Cardiac fibroblast (primary cell): ENCODE data around the gene GNA12.

Experiments
- DNase-seq, 2 donors: peaks; one replicate each; pipeline versions ENCODE4 v3.0.0 to v3.0.0-alpha.2; 2010; ENCODE audit warnings: low read depth in 2 of 2
- H3K4me3 ChIP-seq, 2 donors: replicated peaks in 1 of 2; 1 replicate in 1 of 2; 2 replicates in 1 of 2; pipeline ENCODE4 v1.5.1; 2011; ENCODE audit warnings: low read depth in 2 of 2, low read length in 2 of 2, mild to moderate bottlenecking in 2 of 2, moderate library complexity in 1 of 2
- CTCF ChIP-seq: IDR thresholded peaks from one replicate; pipeline ENCODE4 v1.5.1; 2011; ENCODE audit warnings: low read depth, mild to moderate bottlenecking, low read length, inconsistent platforms

The GNA12 gene

GRCh38 chr7:2824026-2824677, 20.0 kb downstream of the GNA12 start:
- H3K4me3 ChIP-seq, result no peak overlapping the region
- no peak for TF ChIP-seq CTCF
- no peak for DNase-seq

- DNase-seq, result peak in 1 of 2 donors; percentile 52
These were observed 21.0 kb downstream of the GNA12 start for GRCh38 chr7:2823130-2823529.

GRCh38 chr7:2821842-2822507, 22.1 kb downstream of the GNA12 start:
- no peak for TF ChIP-seq CTCF
- peak; percentile 81 to 95 for DNase-seq
- no peak overlapping the region for H3K4me3 ChIP-seq

More at GRCh38 chr7:2823130-2823529, 21.0 kb downstream of the GNA12 start:
- H3K4me3 ChIP-seq, result no peak overlapping the region
- no peak for TF ChIP-seq CTCF

- DNase-seq, result peak; percentile 80 to 94
- no peak overlapping the region for H3K4me3 ChIP-seq
- peak; percentile 11 for TF ChIP-seq CTCF
These were observed 22.8 kb downstream of the GNA12 start for GRCh38 chr7:2821161-2821841.

GRCh38 chr7:2820508-2820934, 23.6 kb downstream of the GNA12 start:
- no peak overlapping the region for H3K4me3 ChIP-seq
- DNase-seq, result peak; percentile 97 to 99
- no peak for TF ChIP-seq CTCF

GRCh38 chr7:2819954-2820397, 24.1 kb downstream of the GNA12 start:
- no peak overlapping the region for H3K4me3 ChIP-seq
- TF ChIP-seq CTCF, result no peak
- DNase-seq, result no peak
